ENCODE measurements around the gene FMNL2. TPM values are rescaled to one million over a fixed set of nuclear protein-coding genes. Genes with fewer than 3 reads are reported as not detected.
A peak's percentile ranks its signal among the peaks of the same experiment; 100 is the strongest.

Gene FMNL2
- total RNA-seq, 4 donors from 2014 or later = 23.5 to 28.0 (median 23.8) TPM

GRCh38 chr2:152609154-152609553 lies 274.2 kb downstream of the FMNL2 start:
- no peak overlapping the region for H3K27ac ChIP-seq (replicated peaks in 1 of 4)
- intact Hi-C loops (cut with DNase I) = no loop called here
- H3K4me1 ChIP-seq = peaks cover 5 to 16% (median 10%) of the 10 kb centered on the region in 4 donors
- TF ChIP-seq CTCF (IDR thresholded peaks at IDR 0.05) (no peak), POLR2A (IDR thresholded peaks at IDR 0.05; ENCODE audit: low read depth) (no peak), POLR2AphosphoS5 (IDR thresholded peaks at IDR 0.05) (no peak), EP300 (IDR thresholded peaks at IDR 0.05) (no peak)
- no peak overlapping the region for H3K4me3 ChIP-seq
- 83% methylated on average over 2 of the region's 2 CpGs for WGBS
- peaks cover 0 to 12% (median 0%) of the 10 kb centered on the region in 4 donors for H3K36me3 ChIP-seq
- H3K9me3 ChIP-seq = no peaks in the 10 kb centered on the region
- no peaks in the 10 kb centered on the region for H3K27me3 ChIP-seq
- no peak for DNase-seq (ENCODE audit: extremely low spot score)

GRCh38 chr2:152609699-152610098 lies 274.7 kb downstream of the FMNL2 start:
- TF ChIP-seq EP300 (IDR thresholded peaks at IDR 0.05) (no peak), CTCF (IDR thresholded peaks at IDR 0.05) (no peak), POLR2AphosphoS5 (IDR thresholded peaks at IDR 0.05) (no peak), POLR2A (IDR thresholded peaks at IDR 0.05; ENCODE audit: low read depth) (no peak)
- intact Hi-C loops (cut with DNase I) = no loop called here
- DNase-seq (ENCODE audit: extremely low spot score) = no peak
- Histone ChIP-seq H3K36me3 (peaks cover 0 to 17% (median under 1%) of the 10 kb centered on the region in 4 donors), H3K4me1 (peaks cover 5 to 16% (median 10%) of the 10 kb centered on the region in 4 donors), H3K27me3 (no peaks in the 10 kb centered on the region), H3K27ac (replicated peaks in 1 of 4) (no peak overlapping the region), H3K9me3 (no peaks in the 10 kb centered on the region), H3K4me3 (no peak overlapping the region)
- WGBS = 87% methylated on average over 1 of the region's 1 CpG

GRCh38 chr2:152611458-152612231 lies 276.7 kb downstream of the FMNL2 start:
- TF ChIP-seq POLR2AphosphoS5 (IDR thresholded peaks at IDR 0.05) = peak; percentile 38 to 44
- no peak for TF ChIP-seq POLR2A (IDR thresholded peaks at IDR 0.05; ENCODE audit: low read depth)
- no peak overlapping the region for H3K4me3 ChIP-seq
- intact Hi-C loops (cut with DNase I) = no loop called here
- H3K36me3 ChIP-seq = peaks cover 0 to 32% (median 8%) of the 10 kb centered on the region in 4 donors
- 66% methylated on average over 5 of the region's 5 CpGs for WGBS
- peak overlapping the region; percentile 15 to 49 (median 42) for H3K27ac ChIP-seq (replicated peaks in 1 of 4)
- H3K4me1 ChIP-seq = peaks cover 5 to 16% (median 10%) of the 10 kb centered on the region in 4 donors
- H3K9me3 ChIP-seq = no peaks in the 10 kb centered on the region
- no peaks in the 10 kb centered on the region for H3K27me3 ChIP-seq
- no peak for DNase-seq (ENCODE audit: extremely low spot score)

- H3K27ac ChIP-seq (replicated peaks in 1 of 4) = no peak overlapping the region
- no peaks in the 10 kb centered on the region for H3K9me3 ChIP-seq
- no peak for DNase-seq (ENCODE audit: extremely low spot score)
- WGBS = 86% methylated on average over 2 of the region's 2 CpGs
- no peaks in the 10 kb centered on the region for H3K27me3 ChIP-seq
- no peak overlapping the region for H3K4me3 ChIP-seq
- peaks cover 5 to 43% (median 20%) of the 10 kb centered on the region in 4 donors for H3K36me3 ChIP-seq
- peaks cover 5 to 17% (median 13%) of the 10 kb centered on the region in 4 donors for H3K4me1 ChIP-seq
- no peak for TF ChIP-seq POLR2A (IDR thresholded peaks at IDR 0.05; ENCODE audit: low read depth)
- no peak for TF ChIP-seq EP300 (IDR thresholded peaks at IDR 0.05)
- TF ChIP-seq POLR2AphosphoS5 (IDR thresholded peaks at IDR 0.05) = no peak
- TF ChIP-seq CTCF (IDR thresholded peaks at IDR 0.05) = no peak
- intact Hi-C loops (cut with DNase I) = no loop called here
These were observed 278.3 kb downstream of the FMNL2 start for GRCh38 chr2:152613235-152613634.

- Histone ChIP-seq H3K27me3 (no peaks in the 10 kb centered on the region), H3K9me3 (no peaks in the 10 kb centered on the region), H3K4me1 (peaks cover 8 to 17% (median 13%) of the 10 kb centered on the region in 4 donors), H3K27ac (replicated peaks in 1 of 4) (no peak overlapping the region), H3K36me3 (peaks cover 5 to 58% (median 32%) of the 10 kb centered on the region in 4 donors), H3K4me3 (no peak overlapping the region)
- no peak for DNase-seq (ENCODE audit: extremely low spot score)
- 89% methylated on average over 5 of the region's 5 CpGs for WGBS
- TF ChIP-seq EP300 (IDR thresholded peaks at IDR 0.05) (no peak), POLR2AphosphoS5 (IDR thresholded peaks at IDR 0.05) (no peak), CTCF (IDR thresholded peaks at IDR 0.05) (no peak), POLR2A (IDR thresholded peaks at IDR 0.05; ENCODE audit: low read depth) (no peak)
- intact Hi-C loops (cut with DNase I) = no loop called here
These were observed 280.2 kb downstream of the FMNL2 start for GRCh38 chr2:152615177-152615576.

All from esophagus muscularis mucosa (tissue), 4 donors.